ENCODE data around the gene PHETA1. TPM values are rescaled to one million over a fixed set of nuclear protein-coding genes. Genes with fewer than 3 reads are reported as not detected.

PHETA1 gene
- total RNA-seq, 1 donor from 2014 or later, result 31.3 TPM

- Mint-ChIP-seq H3K27ac (no peak overlapping the region), H3K36me3 (ENCODE audit: insufficient read depth) (peaks cover 20% of the 10 kb centered on the region), H3K4me3 (ENCODE audit: low read depth) (no peak overlapping the region), H3K4me1 (ENCODE audit: low read depth) (no peaks in the 10 kb centered on the region), H3K27me3 (no peaks in the 10 kb centered on the region), H3K9me3 (ENCODE audit: low read depth) (no peaks in the 10 kb centered on the region)
- DNase-seq (ENCODE audit: low spot score, unreplicated experiment), result no peak
- TF ChIP-seq CTCF (IDR thresholded peaks at IDR 0.05; ENCODE audit: unreplicated experiment), result no peak
Measured at GRCh38 chr12:111312016-111312415, 56.9 kb downstream of the PHETA1 start.

GRCh38 chr12:111311011-111311410 is 57.9 kb downstream of the PHETA1 start:
- Mint-ChIP-seq H3K4me1 (ENCODE audit: low read depth) (no peaks in the 10 kb centered on the region), H3K27ac (no peak overlapping the region), H3K36me3 (ENCODE audit: insufficient read depth) (peaks cover 20% of the 10 kb centered on the region), H3K4me3 (ENCODE audit: low read depth) (no peak overlapping the region), H3K9me3 (ENCODE audit: low read depth) (no peaks in the 10 kb centered on the region), H3K27me3 (no peaks in the 10 kb centered on the region)
- TF ChIP-seq CTCF (IDR thresholded peaks at IDR 0.05; ENCODE audit: unreplicated experiment), result no peak
- no peak for DNase-seq (ENCODE audit: low spot score, unreplicated experiment)

Other genes starting within 250 kb of the PHETA1 start
- gene SH2B3, start 36.8 kb upstream of the PHETA1 start, total RNA-seq, result 0.72 and 1.5 TPM in 2 replicates
- 81.7 and 86.6 TPM in 2 replicates for gene ATXN2, start 230.2 kb upstream of the PHETA1 start, total RNA-seq